Measurements from ENCODE around the gene DNAAF1. TPM values are rescaled to one million over a fixed set of nuclear protein-coding genes. Genes with fewer than 3 reads are reported as not detected.

The DNAAF1 gene
- total RNA-seq, 1 donor from 2014 or later: 0.18 TPM

GRCh38 chr16:84205976-84206691, 61.0 kb downstream of the DNAAF1 start:
- no peak for DNase-seq (ENCODE audit: low spot score)
- H3K4me3 Mint-ChIP-seq (ENCODE audit: unreplicated experiment): no peak overlapping the region
- no peaks in the 10 kb centered on the region for H3K9me3 Mint-ChIP-seq (ENCODE audit: unreplicated experiment)
- no peak overlapping the region for H3K27ac Mint-ChIP-seq (ENCODE audit: unreplicated experiment)
- TF ChIP-seq CTCF (IDR thresholded peaks at IDR 0.05; ENCODE audit: unreplicated experiment): no peak
- no peaks in the 10 kb centered on the region for H3K36me3 Mint-ChIP-seq (ENCODE audit: low read depth, unreplicated experiment)
- no peaks in the 10 kb centered on the region for H3K4me1 Mint-ChIP-seq (ENCODE audit: unreplicated experiment)
- H3K27me3 Mint-ChIP-seq (ENCODE audit: unreplicated experiment): peaks cover 1% of the 10 kb centered on the region

GRCh38 chr16:84207251-84207650, 62.1 kb downstream of the DNAAF1 start:
- H3K9me3 Mint-ChIP-seq (ENCODE audit: unreplicated experiment): no peaks in the 10 kb centered on the region
- no peak for DNase-seq (ENCODE audit: low spot score)
- no peak overlapping the region for H3K4me3 Mint-ChIP-seq (ENCODE audit: unreplicated experiment)
- no peaks in the 10 kb centered on the region for H3K36me3 Mint-ChIP-seq (ENCODE audit: low read depth, unreplicated experiment)
- H3K4me1 Mint-ChIP-seq (ENCODE audit: unreplicated experiment): no peaks in the 10 kb centered on the region
- H3K27ac Mint-ChIP-seq (ENCODE audit: unreplicated experiment): no peak overlapping the region
- no peak for TF ChIP-seq CTCF (IDR thresholded peaks at IDR 0.05; ENCODE audit: unreplicated experiment)
- peaks cover 1% of the 10 kb centered on the region for H3K27me3 Mint-ChIP-seq (ENCODE audit: unreplicated experiment)

- peaks cover 1% of the 10 kb centered on the region for H3K27me3 Mint-ChIP-seq (ENCODE audit: unreplicated experiment)
- no peak overlapping the region for H3K4me3 Mint-ChIP-seq (ENCODE audit: unreplicated experiment)
- DNase-seq (ENCODE audit: low spot score): no peak
- H3K27ac Mint-ChIP-seq (ENCODE audit: unreplicated experiment): no peak overlapping the region
- H3K36me3 Mint-ChIP-seq (ENCODE audit: low read depth, unreplicated experiment): no peaks in the 10 kb centered on the region
- no peaks in the 10 kb centered on the region for H3K4me1 Mint-ChIP-seq (ENCODE audit: unreplicated experiment)
- no peaks in the 10 kb centered on the region for H3K9me3 Mint-ChIP-seq (ENCODE audit: unreplicated experiment)
- no peak for TF ChIP-seq CTCF (IDR thresholded peaks at IDR 0.05; ENCODE audit: unreplicated experiment)
Observed at GRCh38 chr16:84207879-84208278, 62.8 kb downstream of the DNAAF1 start.

- no peak for TF ChIP-seq CTCF (IDR thresholded peaks at IDR 0.05; ENCODE audit: unreplicated experiment)
- peaks cover 3% of the 10 kb centered on the region for H3K27me3 Mint-ChIP-seq (ENCODE audit: unreplicated experiment)
- no peak overlapping the region for H3K4me3 Mint-ChIP-seq (ENCODE audit: unreplicated experiment)
- no peaks in the 10 kb centered on the region for H3K9me3 Mint-ChIP-seq (ENCODE audit: unreplicated experiment)
- H3K4me1 Mint-ChIP-seq (ENCODE audit: unreplicated experiment): no peaks in the 10 kb centered on the region
- H3K36me3 Mint-ChIP-seq (ENCODE audit: low read depth, unreplicated experiment): no peaks in the 10 kb centered on the region
- H3K27ac Mint-ChIP-seq (ENCODE audit: unreplicated experiment): peak overlapping the region; percentile 11
- no peak for DNase-seq (ENCODE audit: low spot score)
Observed at GRCh38 chr16:84209989-84210388, 64.9 kb downstream of the DNAAF1 start.

- no peak for DNase-seq (ENCODE audit: low spot score)
- Mint-ChIP-seq H3K4me1 (ENCODE audit: unreplicated experiment) (no peaks in the 10 kb centered on the region), H3K27ac (ENCODE audit: unreplicated experiment) (no peak overlapping the region), H3K36me3 (ENCODE audit: low read depth, unreplicated experiment) (no peaks in the 10 kb centered on the region), H3K27me3 (ENCODE audit: unreplicated experiment) (peaks cover 1% of the 10 kb centered on the region), H3K9me3 (ENCODE audit: unreplicated experiment) (no peaks in the 10 kb centered on the region), H3K4me3 (ENCODE audit: unreplicated experiment) (no peak overlapping the region)
- no peak for TF ChIP-seq CTCF (IDR thresholded peaks at IDR 0.05; ENCODE audit: unreplicated experiment)
Observed at GRCh38 chr16:84212154-84212553, 67.0 kb downstream of the DNAAF1 start.

All from endothelial cell (in vitro differentiated cells).